PC-9 (cell line): ENCODE data around the gene MRPL55. TPM values are rescaled to one million over a fixed set of nuclear protein-coding genes. Genes with fewer than 3 reads are reported as not detected.

Source experiments
- BruUV-seq: library from RNA; stranded (reverse); fragments of 400-500 nt; replicated peaks from 2 replicates; lab custom pipeline; 2021; lab: Mats Ljungman, UMichigan
- CTCF ChIA-PET: fragments of 300-600 bp; sonication (Branson Sonifier 250); formaldehyde crosslinking; loops from one replicate; lab custom pipeline; 2022; ENCODE audit warnings: antibody characterized with exemption; lab: Charles Lee
- POLR2A ChIA-PET: fragments of 300-600 bp; sonication (Branson Sonifier 250); formaldehyde crosslinking; loops from one replicate; lab custom pipeline; 2022; ENCODE audit warnings: antibody characterized with exemption; ENCODE audit not compliant: unreplicated experiment; lab: Charles Lee
- DNase-seq, 2 experiments: peaks; one replicate each; pipeline versions ENCODE4 v3.0.0 to v3.0.0-alpha.2; 2015 to 2022; ENCODE audit warnings: mixed read lengths in 1 of 2
- H2AFZ ChIP-seq: fragments of 200-600 bp; sonication (generic); 2 replicates; pipeline ENCODE4 v1.8.1; 2017; ENCODE audit warnings: antibody characterized with exemption
- H3F3A ChIP-seq: fragments of 200-600 bp; sonication (generic); 2 replicates; pipeline ENCODE4 v1.8.1; 2017; ENCODE audit warnings: antibody characterized with exemption, mild to moderate bottlenecking, low read depth; ENCODE audit not compliant: insufficient read depth
- H3K27ac ChIP-seq: fragments of 200-600 bp; sonication (generic); 2 replicates; pipeline ENCODE4 v1.6.1; 2016; ENCODE audit warnings: mixed run types
- H3K27me3 ChIP-seq: fragments of 200-600 bp; sonication (generic); 2 replicates; pipeline ENCODE4 v1.6.1; 2016; ENCODE audit warnings: low read depth, mixed run types; ENCODE audit not compliant: insufficient read depth
- H3K36me3 ChIP-seq: fragments of 200-600 bp; sonication (generic); 2 replicates; pipeline ENCODE4 v1.6.1; 2016; ENCODE audit warnings: low read depth, mixed run types
- H3K4me1 ChIP-seq: fragments of 200-600 bp; sonication (generic); replicated peaks from 2 replicates; pipeline ENCODE4 v1.6.1; 2016; ENCODE audit warnings: mixed run types; ENCODE audit not compliant: insufficient read depth
- H3K4me2 ChIP-seq: fragments of 200-600 bp; sonication (generic); 2 replicates; pipeline ENCODE4 v1.6.1; 2017; ENCODE audit warnings: mixed run types
- H3K4me3 ChIP-seq: fragments of 200-600 bp; sonication (generic); 2 replicates; pipeline ENCODE4 v1.6.1; 2016; ENCODE audit warnings: mixed run types
- H3K79me2 ChIP-seq: fragments of 200-600 bp; sonication (generic); 2 replicates; pipeline ENCODE4 v1.6.1; 2017; ENCODE audit warnings: low read depth, mixed run types
- H3K9me2 ChIP-seq: fragments of 200-600 bp; sonication (generic); 2 replicates; pipeline ENCODE4 v1.8.1; 2017; ENCODE audit warnings: mild to moderate bottlenecking; ENCODE audit not compliant: insufficient read depth
- H3K9me3 ChIP-seq: fragments of 200-600 bp; sonication (generic); 2 replicates; pipeline ENCODE4 v1.8.1; 2016; ENCODE audit warnings: low read depth; ENCODE audit not compliant: insufficient read depth
- H4K20me1 ChIP-seq: fragments of 200-600 bp; sonication (generic); 2 replicates; pipeline ENCODE4 v1.8.1; 2017; ENCODE audit not compliant: insufficient read depth
- EZH2 ChIP-seq: fragments of 200-600 bp; sonication (generic); IDR thresholded peaks from 2 replicates; pipeline ENCODE4 v1.8.0; 2017; ENCODE audit warnings: antibody characterized with exemption, low read depth
- intact Hi-C: fragments of 100-400 bp; cut with micrococcal nuclease; formaldehyde crosslinking; loops from one replicate; pipeline ENCODE4 v1.10.0; 2022; ENCODE audit not compliant: unreplicated experiment
- total RNA-seq: library from RNA; stranded (reverse); gene quantifications from 2 replicates; pipeline ENCODE4 v1.2.3, GENCODE V29; 2021
- TF ChIP-seq, protein P1 (sequence below): fragments of 200-600 bp; sonication (generic); conservative IDR thresholded peaks from 2 replicates; pipeline ENCODE4 v1.6.1; 2017; ENCODE audit warnings: mixed run types, antibody characterized with exemption, mild to moderate bottlenecking, moderate library complexity

MRPL55 gene
- total RNA-seq, 1 experiment from 2014 or later, result 81.0 TPM

DNA sequence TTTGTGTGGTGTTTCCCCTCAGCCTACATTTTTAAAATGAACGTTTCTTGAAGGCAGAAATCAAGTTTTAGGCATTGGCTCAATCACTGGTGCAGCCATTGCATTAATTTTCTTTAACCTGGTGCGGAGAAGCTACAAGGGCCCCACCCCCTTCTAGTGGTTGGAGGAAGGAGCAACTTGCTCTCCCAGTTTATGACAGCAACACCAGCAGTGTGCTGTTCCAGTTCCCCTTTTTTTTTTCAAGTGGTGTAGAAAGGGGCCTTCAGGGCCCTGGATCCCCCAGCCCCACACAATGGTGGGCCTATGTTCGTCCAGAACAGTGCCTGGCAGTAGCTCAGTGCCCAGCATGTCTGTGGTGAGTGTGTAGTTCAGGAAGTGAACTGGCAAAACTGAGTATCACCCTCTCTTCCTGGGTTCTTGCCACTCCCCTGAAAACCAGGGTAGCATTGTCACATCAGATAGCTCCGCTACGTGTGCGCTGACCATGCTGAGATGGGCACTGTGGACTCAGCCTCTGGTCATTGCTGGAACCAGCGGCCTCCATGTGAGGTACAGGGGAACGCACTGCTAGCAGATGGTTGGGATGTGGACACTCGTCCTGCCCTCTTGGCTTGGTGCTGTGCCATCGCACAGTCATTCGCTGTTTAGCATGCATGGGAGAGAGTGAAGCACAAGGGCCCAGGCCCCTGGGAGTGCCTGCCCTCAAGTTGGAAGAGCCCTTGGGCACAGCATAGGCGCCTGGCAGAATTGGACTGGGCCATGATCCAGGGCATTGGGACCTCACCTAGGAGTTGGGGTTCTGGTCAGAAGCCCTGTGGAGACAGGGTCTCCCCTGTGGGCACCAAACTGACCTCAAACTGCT lies 19.3 kb downstream of the MRPL55 start:
- Histone ChIP-seq H3K36me3 (peaks cover 57% of the 10 kb centered on the region), H4K20me1 (peaks cover 100% of the 10 kb centered on the region), H3K4me1 (peaks cover 64% of the 10 kb centered on the region), H3K27ac (no peak overlapping the region), H3K9me2 (no peaks in the 10 kb centered on the region), H3K27me3 (no peaks in the 10 kb centered on the region), H3K4me2 (no peak overlapping the region), H3F3A (peaks cover 54% of the 10 kb centered on the region; the same call in 1 of the 2 replicates), H3K4me3 (no peak overlapping the region), H3K9me3 (peaks cover 2% of the 10 kb centered on the region; the same call in 1 of the 2 replicates), H3K79me2 (peaks cover 100% of the 10 kb centered on the region), H2AFZ (no peak overlapping the region)
- DNase-seq, result no peak
- BruUV-seq, result no TSS peak
- intact Hi-C loops, result no loop called here
- TF ChIP-seq EZH2, result no peak
- TF ChIP-seq, protein P1, sequence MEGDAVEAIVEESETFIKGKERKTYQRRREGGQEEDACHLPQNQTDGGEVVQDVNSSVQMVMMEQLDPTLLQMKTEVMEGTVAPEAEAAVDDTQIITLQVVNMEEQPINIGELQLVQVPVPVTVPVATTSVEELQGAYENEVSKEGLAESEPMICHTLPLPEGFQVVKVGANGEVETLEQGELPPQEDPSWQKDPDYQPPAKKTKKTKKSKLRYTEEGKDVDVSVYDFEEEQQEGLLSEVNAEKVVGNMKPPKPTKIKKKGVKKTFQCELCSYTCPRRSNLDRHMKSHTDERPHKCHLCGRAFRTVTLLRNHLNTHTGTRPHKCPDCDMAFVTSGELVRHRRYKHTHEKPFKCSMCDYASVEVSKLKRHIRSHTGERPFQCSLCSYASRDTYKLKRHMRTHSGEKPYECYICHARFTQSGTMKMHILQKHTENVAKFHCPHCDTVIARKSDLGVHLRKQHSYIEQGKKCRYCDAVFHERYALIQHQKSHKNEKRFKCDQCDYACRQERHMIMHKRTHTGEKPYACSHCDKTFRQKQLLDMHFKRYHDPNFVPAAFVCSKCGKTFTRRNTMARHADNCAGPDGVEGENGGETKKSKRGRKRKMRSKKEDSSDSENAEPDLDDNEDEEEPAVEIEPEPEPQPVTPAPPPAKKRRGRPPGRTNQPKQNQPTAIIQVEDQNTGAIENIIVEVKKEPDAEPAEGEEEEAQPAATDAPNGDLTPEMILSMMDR, result no peak
- POLR2A ChIA-PET, result no interaction called here
- CTCF ChIA-PET, result interaction anchor here (1.0 kb wide), 1 partner anchor 90 kb away, joined by 3 read pairs; no protein-coding TSS in a partner anchor

DNA sequence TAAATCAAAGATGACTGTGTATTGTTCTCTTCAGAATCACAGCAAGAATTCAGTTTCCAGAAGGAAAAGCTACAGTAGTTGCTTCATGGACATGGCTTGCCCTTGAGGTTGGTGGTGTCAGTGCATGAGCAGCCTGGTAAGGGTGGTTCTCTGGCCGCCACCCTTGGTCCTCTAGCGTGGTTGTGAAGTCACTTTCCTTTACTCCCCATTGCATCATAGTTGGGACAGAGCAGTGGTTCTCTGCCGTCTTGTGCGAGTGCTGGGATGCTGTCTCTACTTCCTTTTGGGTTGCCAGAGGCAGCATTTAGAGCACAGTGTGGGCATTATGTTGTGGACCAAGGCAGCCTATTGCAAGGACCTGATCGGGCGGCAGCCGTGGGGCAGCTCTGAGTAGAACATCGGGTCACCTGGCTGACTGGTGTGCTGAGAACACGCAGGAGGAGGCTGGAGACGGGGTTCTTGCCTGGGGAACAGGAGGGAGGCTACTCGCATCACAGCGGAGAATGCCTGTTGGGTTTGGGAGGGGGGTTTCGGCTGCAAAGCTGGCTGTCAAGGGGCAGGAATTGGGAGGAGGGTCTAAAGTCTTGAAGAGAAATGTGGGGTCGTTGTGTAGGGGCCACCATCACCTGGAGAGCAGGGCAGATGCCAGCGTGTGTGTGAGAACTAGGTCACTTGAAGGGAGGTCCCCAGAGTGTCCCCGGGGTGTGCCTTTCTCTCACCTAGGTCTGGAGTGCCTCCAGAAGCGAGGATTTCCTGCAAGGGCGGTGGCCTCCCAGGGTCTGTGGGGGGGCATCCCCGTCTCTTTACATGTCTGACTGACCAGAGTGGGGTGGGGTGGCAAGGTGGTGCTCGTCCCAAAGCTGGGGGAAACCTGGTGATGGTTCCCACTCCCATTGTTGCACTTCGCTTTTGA lies 20.3 kb downstream of the MRPL55 start:
- ChIA-PET CTCF (interaction anchor here (0.6 kb wide), 2 partner anchors 28 to 530 kb away, joined by 3 to 4 read pairs; no protein-coding TSS in a partner anchor), POLR2A (no interaction called here)
- Histone ChIP-seq H3F3A (peaks cover 62% of the 10 kb centered on the region; the same call in 1 of the 2 replicates), H3K79me2 (peaks cover 100% of the 10 kb centered on the region), H3K9me2 (no peaks in the 10 kb centered on the region), H3K27me3 (no peaks in the 10 kb centered on the region), H3K27ac (no peak overlapping the region), H3K4me3 (no peak overlapping the region), H2AFZ (no peak overlapping the region), H4K20me1 (peaks cover 100% of the 10 kb centered on the region), H3K36me3 (peaks cover 56% of the 10 kb centered on the region), H3K4me1 (peaks cover 72% of the 10 kb centered on the region), H3K4me2 (peak overlapping the region; percentile 100; the same call in 1 of the 2 replicates), H3K9me3 (peaks cover under 1% of the 10 kb centered on the region; the same call in 1 of the 2 replicates)
- TF ChIP-seq, protein P1, result no peak
- TF ChIP-seq EZH2, result no peak
- no peak for DNase-seq
- intact Hi-C loops, result no loop called here
- no TSS peak for BruUV-seq

- Histone ChIP-seq H3K27me3 (no peaks in the 10 kb centered on the region), H3F3A (peaks cover 56% of the 10 kb centered on the region; the same call in 1 of the 2 replicates), H3K4me3 (peak overlapping the region; percentile 7; the same call in 1 of the 2 replicates), H4K20me1 (peaks cover 94% of the 10 kb centered on the region), H3K9me2 (no peaks in the 10 kb centered on the region), H3K79me2 (peaks cover 100% of the 10 kb centered on the region), H3K27ac (peak overlapping the region; percentile 37; the same call in 1 of the 2 replicates), H3K36me3 (peaks cover 52% of the 10 kb centered on the region), H3K9me3 (no peaks in the 10 kb centered on the region), H3K4me2 (peak overlapping the region; percentile 100), H2AFZ (no peak overlapping the region), H3K4me1 (peaks cover 68% of the 10 kb centered on the region)
- BruUV-seq, result no TSS peak
- TF ChIP-seq, protein P1, result no peak
- no peak for TF ChIP-seq EZH2
- intact Hi-C loops, result no loop called here
- peak; percentile 69 to 72 for DNase-seq
- POLR2A ChIA-PET, result interaction anchor here (0.6 kb wide), 1 partner anchor 82 kb away, joined by 5 read pairs; no protein-coding TSS in a partner anchor
- CTCF ChIA-PET, result interaction anchor here (0.6 kb wide), 1 partner anchor 27 kb away, joined by 4 read pairs; no protein-coding TSS in a partner anchor
Observed at GRCh38 chr1:228087771-228088251, 21.3 kb downstream of the MRPL55 start.
